Left ventricle myocardium inferior (tissue), 1 donor: Measurements from ENCODE around the gene AKAP6. TPM values are rescaled to one million over a fixed set of nuclear protein-coding genes. Genes with fewer than 3 reads are reported as not detected.
A peak's percentile ranks its signal among the peaks of the same experiment; 100 is the strongest.

ENCODE experiments used
- DNase-seq: peaks from one replicate; pipeline ENCODE4 v3.0.0-alpha.2; 2020
- H3K27ac ChIP-seq: fragments of 200-600 bp; replicated peaks from 2 replicates; pipeline ENCODE4 v1.8.0; 2021
- H3K27me3 ChIP-seq: fragments of 200-600 bp; 2 replicates; pipeline ENCODE4 v1.8.0; 2021; ENCODE audit warnings: low read depth
- H3K36me3 ChIP-seq: fragments of 200-600 bp; 2 replicates; pipeline ENCODE4 v1.8.0; 2021
- H3K4me1 ChIP-seq: fragments of 200-600 bp; 2 replicates; pipeline ENCODE4 v1.8.0; 2021
- H3K4me3 ChIP-seq: fragments of 200-600 bp; 2 replicates; pipeline ENCODE4 v1.8.0; 2021; ENCODE audit warnings: mild to moderate bottlenecking, moderate library complexity
- H3K9me3 ChIP-seq: fragments of 200-600 bp; replicated peaks from 2 replicates; pipeline ENCODE4 v1.8.0; 2021
- CTCF ChIP-seq: fragments of 200-600 bp; IDR thresholded peaks from 2 replicates; pipeline ENCODE4 v1.8.0; 2021; ENCODE audit warnings: antibody characterized with exemption, mild to moderate bottlenecking, borderline replicate concordance
- intact Hi-C: fragments of 100-400 bp; cut with micrococcal nuclease; formaldehyde crosslinking; loops from one replicate; pipeline ENCODE4 v1.11.0; 2022
- total RNA-seq: library from RNA; stranded (reverse); fragmentation: NEBNext Ultra II Directional; extraction: Animal tissue kit (Norgen Biotek cat#: 25700); gene quantifications from one replicate; pipeline ENCODE4 v1.2.1, GENCODE V29; 2021
- donor health status: DM: no; HTN: yes; CAD: no; lungs with severe emphysema.

Gene AKAP6
- total RNA-seq, 1 donor from 2014 or later: 218 TPM

GRCh38 chr14:32606301-32606700 is 277.2 kb downstream of the AKAP6 start:
- Histone ChIP-seq H3K4me1 (peaks cover 92% of the 10 kb centered on the region), H3K4me3 (no peak overlapping the region), H3K27ac (peak overlapping the region; percentile 57), H3K36me3 (no peaks in the 10 kb centered on the region), H3K27me3 (no peaks in the 10 kb centered on the region), H3K9me3 (no peaks in the 10 kb centered on the region)
- no peak for TF ChIP-seq CTCF
- DNase-seq: no peak
- intact Hi-C loops: no loop called here

- no peak for TF ChIP-seq CTCF
- peak overlapping the region; percentile 46 for H3K27ac ChIP-seq
- H3K4me1 ChIP-seq: peaks cover 92% of the 10 kb centered on the region
Observed at GRCh38 chr14:32607399-32607798, 278.3 kb downstream of the AKAP6 start.

GRCh38 chr14:32608857-32609256 is 279.8 kb downstream of the AKAP6 start:
- Histone ChIP-seq H3K4me1 (peaks cover 80% of the 10 kb centered on the region), H3K9me3 (no peaks in the 10 kb centered on the region), H3K27me3 (no peaks in the 10 kb centered on the region), H3K4me3 (no peak overlapping the region), H3K36me3 (no peaks in the 10 kb centered on the region), H3K27ac (peak overlapping the region; percentile 21)
- TF ChIP-seq CTCF: no peak
- intact Hi-C loops: no loop called here
- no peak for DNase-seq

More at GRCh38 chr14:32607399-32607798, 278.3 kb downstream of the AKAP6 start:
- intact Hi-C loops: no loop called here
- DNase-seq: no peak
- no peaks in the 10 kb centered on the region for H3K9me3 ChIP-seq
- no peak overlapping the region for H3K4me3 ChIP-seq
- H3K36me3 ChIP-seq: no peaks in the 10 kb centered on the region
- no peaks in the 10 kb centered on the region for H3K27me3 ChIP-seq

GRCh38 chr14:32609388-32609787 is 280.3 kb downstream of the AKAP6 start:
- H3K36me3 ChIP-seq: no peaks in the 10 kb centered on the region
- no peak for DNase-seq
- H3K4me1 ChIP-seq: peaks cover 75% of the 10 kb centered on the region
- no peaks in the 10 kb centered on the region for H3K9me3 ChIP-seq
- H3K27me3 ChIP-seq: no peaks in the 10 kb centered on the region
- TF ChIP-seq CTCF: no peak
- H3K4me3 ChIP-seq: no peak overlapping the region
- H3K27ac ChIP-seq: peak overlapping the region; percentile 21
- intact Hi-C loops: no loop called here

- no peak for TF ChIP-seq CTCF
- Histone ChIP-seq H3K27ac (peak overlapping the region; percentile 47), H3K9me3 (no peaks in the 10 kb centered on the region), H3K4me3 (no peak overlapping the region), H3K4me1 (peaks cover 51% of the 10 kb centered on the region), H3K36me3 (no peaks in the 10 kb centered on the region), H3K27me3 (no peaks in the 10 kb centered on the region)
- intact Hi-C loops: no loop called here
- DNase-seq: no peak
Observed at GRCh38 chr14:32611752-32612151, 282.7 kb downstream of the AKAP6 start.

GRCh38 chr14:32618991-32619390 is 289.9 kb downstream of the AKAP6 start:
- no peaks in the 10 kb centered on the region for H3K9me3 ChIP-seq
- H3K4me3 ChIP-seq: no peak overlapping the region
- peaks cover 34% of the 10 kb centered on the region for H3K4me1 ChIP-seq
- H3K27ac ChIP-seq: no peak overlapping the region
- H3K36me3 ChIP-seq: no peaks in the 10 kb centered on the region
- TF ChIP-seq CTCF: no peak
- intact Hi-C loops: no loop called here
- no peak for DNase-seq
- H3K27me3 ChIP-seq: no peaks in the 10 kb centered on the region
